Measurements from ENCODE around the gene SLC8A1. TPM values are rescaled to one million over a fixed set of nuclear protein-coding genes. Genes with fewer than 3 reads are reported as not detected.

The SLC8A1 gene
- total RNA-seq, 2 experiments from 2014 or later = 0.44 to 1.1 TPM

DNA sequence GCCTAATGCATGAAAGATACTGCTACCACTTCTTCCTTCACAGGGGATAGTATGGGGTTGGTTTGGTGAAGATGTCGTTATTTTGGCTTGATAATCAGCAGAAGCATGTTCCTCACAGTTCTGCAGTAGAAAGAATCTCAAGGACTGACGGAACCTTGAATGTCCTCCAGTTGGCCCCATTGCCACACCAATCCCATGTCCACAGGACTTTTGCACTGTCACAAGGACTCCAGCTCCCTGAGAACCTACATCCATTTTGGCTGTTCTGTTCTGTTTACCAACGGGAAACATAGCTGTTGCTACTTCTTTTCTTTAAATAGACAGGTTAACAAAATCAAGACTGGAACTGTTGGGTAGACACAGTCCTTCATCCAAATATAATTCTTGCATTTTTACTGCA is 270.0 kb downstream of the SLC8A1 start:
- no peak for DNase-seq
- H3K4me1 Mint-ChIP-seq = peaks cover 3% of the 10 kb centered on the region
- H3K27ac Mint-ChIP-seq = no peak overlapping the region
- ATAC-seq = no peak
- no peaks in the 10 kb centered on the region for H3K36me3 Mint-ChIP-seq
- H3K4me3 Mint-ChIP-seq = no peak overlapping the region
- H3K27me3 Mint-ChIP-seq = no peaks in the 10 kb centered on the region
- CTCF ChIA-PET = no interaction called here
- no peaks in the 10 kb centered on the region for H3K9me3 Mint-ChIP-seq (ENCODE audit: low read depth)

DNA sequence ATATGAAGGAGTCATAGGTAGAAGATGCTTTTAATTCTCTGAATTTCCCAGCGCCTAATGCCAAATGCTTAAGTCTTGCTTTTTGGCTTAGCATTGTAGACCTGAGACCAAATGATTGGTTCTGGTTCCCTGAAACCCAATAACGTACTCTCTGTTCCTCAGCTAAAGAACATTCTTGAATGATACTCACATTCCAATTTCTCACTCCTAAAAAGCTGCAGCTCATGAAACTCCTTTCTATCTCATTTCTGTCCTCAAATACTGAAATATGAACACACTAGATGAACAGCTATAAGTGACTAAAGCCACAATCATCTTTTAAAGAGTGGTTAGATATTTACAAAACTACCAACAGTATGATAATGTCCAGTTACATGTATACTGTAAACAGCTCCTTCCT is 272.1 kb downstream of the SLC8A1 start:
- no peak overlapping the region for H3K27ac Mint-ChIP-seq
- no peak for ATAC-seq
- H3K4me3 Mint-ChIP-seq = no peak overlapping the region
- no peak for DNase-seq
- peaks cover 3% of the 10 kb centered on the region for H3K4me1 Mint-ChIP-seq
- CTCF ChIA-PET = no interaction called here
- no peaks in the 10 kb centered on the region for H3K36me3 Mint-ChIP-seq
- no peaks in the 10 kb centered on the region for H3K9me3 Mint-ChIP-seq (ENCODE audit: low read depth)
- no peaks in the 10 kb centered on the region for H3K27me3 Mint-ChIP-seq

- ATAC-seq (no peak), DNase-seq (no peak)
- no peak overlapping the region for H3K27ac Mint-ChIP-seq
- no peaks in the 10 kb centered on the region for H3K27me3 Mint-ChIP-seq
- H3K9me3 Mint-ChIP-seq (ENCODE audit: low read depth) = no peaks in the 10 kb centered on the region
- CTCF ChIA-PET = no interaction called here
- no peaks in the 10 kb centered on the region for H3K36me3 Mint-ChIP-seq
- H3K4me3 Mint-ChIP-seq = no peak overlapping the region
- peaks cover 3% of the 10 kb centered on the region for H3K4me1 Mint-ChIP-seq
Observed at GRCh38 chr2:40178971-40179370, 272.9 kb downstream of the SLC8A1 start.

GRCh38 chr2:40178171-40178778 is 273.6 kb downstream of the SLC8A1 start:
- no peak for ATAC-seq

DNA sequence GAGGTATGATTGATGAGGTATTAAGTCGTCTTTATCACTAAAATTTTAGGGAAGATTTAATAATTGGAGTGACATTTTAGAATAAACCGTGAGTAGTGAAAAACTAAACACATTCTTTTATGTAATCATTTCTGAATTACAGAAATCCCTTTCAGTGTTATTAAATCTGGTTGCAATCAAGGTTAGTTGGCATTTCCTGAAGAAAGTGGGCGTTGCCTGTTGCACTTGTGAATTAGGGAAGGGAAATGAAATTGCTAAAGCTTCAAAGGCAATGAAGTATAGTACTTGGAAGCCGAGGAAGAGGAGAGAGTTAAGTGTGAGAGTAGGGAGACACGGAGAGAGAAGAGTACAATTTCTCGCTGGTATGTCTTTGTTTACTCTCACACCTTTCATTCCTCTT is 274.5 kb downstream of the SLC8A1 start:
- peaks cover 3% of the 10 kb centered on the region for H3K4me1 Mint-ChIP-seq
- H3K27me3 Mint-ChIP-seq = no peaks in the 10 kb centered on the region
- no peaks in the 10 kb centered on the region for H3K36me3 Mint-ChIP-seq
- no peak overlapping the region for H3K4me3 Mint-ChIP-seq
- no peak overlapping the region for H3K27ac Mint-ChIP-seq
- H3K9me3 Mint-ChIP-seq (ENCODE audit: low read depth) = no peaks in the 10 kb centered on the region
- no peak for ATAC-seq
- no peak for DNase-seq
- CTCF ChIA-PET = no interaction called here

More at GRCh38 chr2:40178171-40178778, 273.6 kb downstream of the SLC8A1 start:
- Mint-ChIP-seq H3K4me1 (peaks cover 3% of the 10 kb centered on the region), H3K27me3 (no peaks in the 10 kb centered on the region), H3K9me3 (ENCODE audit: low read depth) (no peaks in the 10 kb centered on the region), H3K27ac (no peak overlapping the region), H3K36me3 (no peaks in the 10 kb centered on the region), H3K4me3 (no peak overlapping the region)
- CTCF ChIA-PET = no interaction called here
- no peak for DNase-seq

- DNase-seq = no peak
- H3K4me3 Mint-ChIP-seq = no peak overlapping the region
- H3K27me3 Mint-ChIP-seq = no peaks in the 10 kb centered on the region
- no peak overlapping the region for H3K27ac Mint-ChIP-seq
- H3K36me3 Mint-ChIP-seq = no peaks in the 10 kb centered on the region
- H3K9me3 Mint-ChIP-seq (ENCODE audit: low read depth) = no peaks in the 10 kb centered on the region
- no peaks in the 10 kb centered on the region for H3K4me1 Mint-ChIP-seq
- ATAC-seq = no peak
- CTCF ChIA-PET = no interaction called here
Observed at GRCh38 chr2:40173276-40173675, 278.6 kb downstream of the SLC8A1 start.

GRCh38 chr2:40169856-40170255 is 282.0 kb downstream of the SLC8A1 start:
- Mint-ChIP-seq H3K4me3 (no peak overlapping the region), H3K36me3 (no peaks in the 10 kb centered on the region), H3K9me3 (ENCODE audit: low read depth) (no peaks in the 10 kb centered on the region), H3K27ac (no peak overlapping the region), H3K27me3 (no peaks in the 10 kb centered on the region), H3K4me1 (no peaks in the 10 kb centered on the region)
- no peak for DNase-seq
- CTCF ChIA-PET = no interaction called here
- no peak for ATAC-seq

- no peak for ATAC-seq
- no peak for DNase-seq
- Mint-ChIP-seq H3K36me3 (no peaks in the 10 kb centered on the region), H3K27me3 (no peaks in the 10 kb centered on the region), H3K27ac (no peak overlapping the region), H3K9me3 (ENCODE audit: low read depth) (no peaks in the 10 kb centered on the region), H3K4me1 (no peaks in the 10 kb centered on the region), H3K4me3 (no peak overlapping the region)
- CTCF ChIA-PET = no interaction called here
Observed at GRCh38 chr2:40169430-40169829, 282.5 kb downstream of the SLC8A1 start.

- H3K4me1 Mint-ChIP-seq = no peaks in the 10 kb centered on the region
- no peaks in the 10 kb centered on the region for H3K9me3 Mint-ChIP-seq (ENCODE audit: low read depth)
- no peak overlapping the region for H3K27ac Mint-ChIP-seq
- no peaks in the 10 kb centered on the region for H3K36me3 Mint-ChIP-seq
- ATAC-seq (no peak), DNase-seq (no peak)
- H3K27me3 Mint-ChIP-seq = no peaks in the 10 kb centered on the region
- CTCF ChIA-PET = no interaction called here
- no peak overlapping the region for H3K4me3 Mint-ChIP-seq
Observed at GRCh38 chr2:40168546-40168945, 283.3 kb downstream of the SLC8A1 start.

DNA sequence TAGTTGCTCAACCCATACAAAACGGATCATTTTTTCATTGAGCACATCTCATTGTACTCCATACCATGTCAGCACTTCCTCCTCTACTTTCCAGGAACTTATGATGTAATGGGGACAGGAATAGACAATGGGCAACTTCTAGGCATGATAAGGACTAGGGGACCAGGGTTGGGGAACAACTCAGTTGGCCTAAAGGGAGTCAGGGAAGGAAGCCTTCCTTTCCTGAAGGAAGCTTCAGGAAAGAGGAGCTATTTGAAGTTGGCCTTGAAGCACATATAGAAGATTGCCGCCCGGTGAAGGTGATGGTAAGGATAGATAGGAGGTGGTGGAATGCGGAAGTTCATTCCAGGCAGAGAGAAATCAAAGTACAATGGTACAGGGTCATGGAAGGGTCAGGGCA is 283.9 kb downstream of the SLC8A1 start:
- Mint-ChIP-seq H3K27ac (no peak overlapping the region), H3K4me3 (no peak overlapping the region), H3K36me3 (no peaks in the 10 kb centered on the region), H3K9me3 (ENCODE audit: low read depth) (no peaks in the 10 kb centered on the region), H3K27me3 (no peaks in the 10 kb centered on the region), H3K4me1 (no peaks in the 10 kb centered on the region)
- ATAC-seq (no peak), DNase-seq (no peak)
- CTCF ChIA-PET = no interaction called here

DNA sequence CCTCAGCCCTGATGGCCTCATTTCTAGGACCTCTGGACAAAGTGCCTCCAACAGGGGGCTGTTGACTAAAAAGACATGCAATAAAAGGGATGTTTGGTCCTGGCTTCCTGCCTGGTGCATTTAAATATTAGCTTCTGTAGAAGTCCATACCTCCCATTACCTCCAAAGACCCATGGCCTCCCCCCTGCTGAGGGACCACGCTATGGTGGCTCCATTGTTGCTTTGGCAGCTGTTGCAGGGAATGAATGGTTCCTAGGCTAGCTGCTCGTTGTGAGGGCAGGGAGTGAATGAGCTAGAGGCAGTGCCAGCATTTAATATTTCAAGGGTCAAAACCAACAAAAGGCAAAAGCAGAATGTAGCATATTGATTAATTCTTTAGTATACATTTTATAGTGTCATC is 285.9 kb downstream of the SLC8A1 start:
- Mint-ChIP-seq H3K27me3 (no peaks in the 10 kb centered on the region), H3K27ac (no peak overlapping the region), H3K9me3 (ENCODE audit: low read depth) (no peaks in the 10 kb centered on the region), H3K36me3 (no peaks in the 10 kb centered on the region), H3K4me1 (no peaks in the 10 kb centered on the region), H3K4me3 (no peak overlapping the region)
- CTCF ChIA-PET = no interaction called here
- ATAC-seq (no peak), DNase-seq (no peak)

GRCh38 chr2:40165509-40165844 is 286.4 kb downstream of the SLC8A1 start:
- Mint-ChIP-seq H3K36me3 (no peaks in the 10 kb centered on the region), H3K4me3 (no peak overlapping the region), H3K27me3 (no peaks in the 10 kb centered on the region), H3K4me1 (no peaks in the 10 kb centered on the region), H3K9me3 (ENCODE audit: low read depth) (no peaks in the 10 kb centered on the region), H3K27ac (no peak overlapping the region)
- no peak for DNase-seq
- no peak for ATAC-seq
- CTCF ChIA-PET = no interaction called here

GRCh38 chr2:40164736-40165508 is 287.0 kb downstream of the SLC8A1 start:
- Mint-ChIP-seq H3K4me1 (no peaks in the 10 kb centered on the region), H3K36me3 (no peaks in the 10 kb centered on the region), H3K27me3 (no peaks in the 10 kb centered on the region), H3K4me3 (no peak overlapping the region), H3K27ac (no peak overlapping the region), H3K9me3 (ENCODE audit: low read depth) (no peaks in the 10 kb centered on the region)
- DNase-seq = no peak
- CTCF ChIA-PET = no interaction called here
- ATAC-seq = no peak

DNA sequence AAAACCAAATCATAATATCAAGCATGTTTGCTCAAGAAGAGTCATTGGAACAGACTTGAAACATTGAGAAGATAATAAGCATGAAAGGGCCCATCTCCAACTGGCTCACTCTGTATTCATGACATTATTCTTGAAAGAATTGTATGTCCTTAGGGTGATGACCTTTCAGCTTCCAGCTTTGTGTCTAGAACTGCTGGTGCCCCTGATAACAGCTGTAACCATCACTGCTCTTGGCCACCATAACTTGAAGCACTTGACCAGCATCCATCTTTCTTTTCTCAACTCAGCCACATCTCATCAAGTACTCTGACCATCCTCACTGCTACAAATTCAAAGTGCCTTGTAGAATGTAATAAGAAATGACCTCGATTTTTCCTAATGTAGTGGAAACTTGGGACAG is 289.9 kb downstream of the SLC8A1 start:
- Mint-ChIP-seq H3K4me3 (no peak overlapping the region), H3K36me3 (no peaks in the 10 kb centered on the region), H3K9me3 (ENCODE audit: low read depth) (no peaks in the 10 kb centered on the region), H3K27ac (no peak overlapping the region), H3K27me3 (no peaks in the 10 kb centered on the region), H3K4me1 (no peaks in the 10 kb centered on the region)
- ATAC-seq = no peak
- CTCF ChIA-PET = no interaction called here
- DNase-seq = no peak

Data from activated CD8-positive, alpha-beta memory T cell treated with anti-CD3 and anti-CD28 coated beads, Interleukin-2, amount 10 ng/mL, durations not matched to agents 7 days and 5 days (primary cell).